ENCODE measurements around the gene ADAT3.

GRCh38 chr19:1913781-1914577 is 8.8 kb downstream of the ADAT3 start:
- TF ChIP-seq CTCF (IDR thresholded peaks at IDR 0.05) (no peak), ZBTB33 (IDR thresholded peaks at IDR 0.05; ENCODE audit: borderline replicate concordance, low read depth) (no peak), YY1 (IDR thresholded peaks at IDR 0.05; ENCODE audit: low read depth) (no peak), FOXM1 (IDR thresholded peaks at IDR 0.05; ENCODE audit: low read depth) (no peak), TAF1 (IDR thresholded peaks at IDR 0.05; ENCODE audit: borderline replicate concordance, low read depth, low read length) (no peak), PBX3 (IDR thresholded peaks at IDR 0.05) (no peak), POLR2AphosphoS5 (IDR thresholded peaks at IDR 0.05; ENCODE audit: low read depth, low read length) (no peak), NRF1 (IDR thresholded peaks at IDR 0.05; ENCODE audit: low read depth, low read length) (no peak), REST (IDR thresholded peaks at IDR 0.05; ENCODE audit: low read depth, low read length) (no peak), TEAD4 (IDR thresholded peaks at IDR 0.05; ENCODE audit: borderline replicate concordance, insufficient read depth) (no peak)
